ENCODE results near the gene MSI1. TPM values are rescaled to one million over a fixed set of nuclear protein-coding genes. Genes with fewer than 3 reads are reported as not detected.

MSI1 gene
- total RNA-seq (ENCODE audit: low replicate concordance): 22.0 and 71.7 TPM in 2 replicates
- long read RNA-seq: 0 reads

- peaks cover 36% of the 10 kb centered on the region for H3K27me3 Mint-ChIP-seq
- H3K4me1 Mint-ChIP-seq (ENCODE audit: unreplicated experiment): peaks cover 42% of the 10 kb centered on the region
- no peak for DNase-seq (ENCODE audit: extremely low spot score, unreplicated experiment)
- TF ChIP-seq CTCF (conservative IDR thresholded peaks at IDR 0.05): no peak
- peak within 1 kb of the TSS; percentile 84 for H3K27ac Mint-ChIP-seq
- H3K9me3 Mint-ChIP-seq: no peaks in the 10 kb centered on the region
- peak within 1 kb of the TSS; percentile 92 for H3K4me3 Mint-ChIP-seq
- H3K36me3 Mint-ChIP-seq: peaks cover 11% of the 10 kb centered on the region
Observed at GRCh38 chr12:120368789-120369602, at the start of gene MSI1. TSS of gene MSI1 (minus strand) at chr12:120369164. CDS start at chr12:120369091, 73 bp downstream.

- Mint-ChIP-seq H3K36me3 (no peaks in the 10 kb centered on the region), H3K27me3 (no peaks in the 10 kb centered on the region), H3K4me1 (ENCODE audit: unreplicated experiment) (peaks cover 12% of the 10 kb centered on the region), H3K9me3 (no peaks in the 10 kb centered on the region), H3K27ac (no peak overlapping the region), H3K4me3 (no peak overlapping the region)
- DNase-seq (ENCODE audit: extremely low spot score, unreplicated experiment): no peak
- no peak for TF ChIP-seq CTCF (conservative IDR thresholded peaks at IDR 0.05)
Observed at GRCh38 chr12:120417917-120418580, 49.1 kb upstream of the MSI1 start.

DNA sequence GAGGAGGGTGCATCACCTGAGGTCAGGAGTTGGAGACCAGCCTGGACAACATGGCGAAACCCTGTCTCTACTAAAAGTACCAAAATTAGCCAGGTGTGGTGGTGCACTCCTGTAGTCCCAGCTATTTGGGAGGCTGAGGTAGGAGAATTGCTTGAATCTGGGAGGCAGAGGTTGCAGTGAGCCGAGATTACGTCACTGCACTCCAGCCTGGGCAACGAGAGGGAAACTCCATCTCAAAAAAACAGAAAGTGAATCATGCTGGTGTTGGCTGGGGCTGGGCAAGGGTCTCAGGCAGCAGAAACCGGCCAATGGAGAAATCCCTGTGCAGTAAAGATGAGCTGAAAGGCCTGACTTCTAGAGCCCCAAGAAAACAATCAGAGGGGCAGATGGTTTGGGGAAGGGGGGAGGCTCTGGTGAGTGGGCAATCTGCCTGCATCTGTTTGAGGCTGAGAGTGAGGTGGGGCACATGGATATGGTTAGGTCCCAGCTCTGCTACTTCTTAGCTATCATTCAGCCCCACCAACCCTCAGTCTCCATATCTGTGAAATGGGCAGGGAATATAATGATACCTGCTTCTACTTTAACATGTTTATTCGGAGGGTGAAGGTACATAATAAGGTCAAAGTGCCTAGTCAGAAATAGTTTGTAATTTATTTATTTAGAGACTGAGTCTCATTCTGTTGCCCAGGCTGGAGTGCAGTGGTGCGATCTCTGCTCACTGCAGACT, 47.7 kb upstream of the MSI1 start:
- Mint-ChIP-seq H3K9me3 (no peaks in the 10 kb centered on the region), H3K27me3 (no peaks in the 10 kb centered on the region), H3K36me3 (no peaks in the 10 kb centered on the region), H3K4me1 (ENCODE audit: unreplicated experiment) (peaks cover 12% of the 10 kb centered on the region), H3K27ac (peak overlapping the region; percentile 18), H3K4me3 (no peak overlapping the region)
- DNase-seq (ENCODE audit: extremely low spot score, unreplicated experiment): no peak
- no peak for TF ChIP-seq CTCF (conservative IDR thresholded peaks at IDR 0.05)

GRCh38 chr12:120413901-120414695, 45.1 kb upstream of the MSI1 start:
- Mint-ChIP-seq H3K27me3 (no peaks in the 10 kb centered on the region), H3K9me3 (no peaks in the 10 kb centered on the region), H3K36me3 (no peaks in the 10 kb centered on the region), H3K4me1 (ENCODE audit: unreplicated experiment) (peaks cover 12% of the 10 kb centered on the region), H3K27ac (peak overlapping the region; percentile 48), H3K4me3 (no peak overlapping the region)
- TF ChIP-seq CTCF (conservative IDR thresholded peaks at IDR 0.05): no peak
- DNase-seq (ENCODE audit: extremely low spot score, unreplicated experiment): no peak

DNA sequence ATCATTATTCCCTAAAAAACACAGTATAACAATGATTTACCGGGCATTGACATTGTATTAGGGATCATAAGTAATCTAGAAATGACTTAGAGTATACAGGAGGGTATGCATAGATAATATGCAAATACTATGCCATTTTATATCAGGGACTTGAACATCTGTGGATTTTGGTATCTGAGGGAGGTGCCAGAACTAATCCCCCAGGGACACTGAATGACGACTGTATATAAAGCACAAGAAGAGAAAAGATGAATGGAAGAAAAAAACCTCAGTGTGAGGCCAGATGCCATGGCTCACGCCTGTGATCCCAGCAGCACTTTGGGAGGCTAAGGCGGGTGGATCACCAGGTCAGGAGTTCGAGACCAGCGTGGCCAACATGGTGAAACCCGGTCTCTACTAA, 43.5 kb upstream of the MSI1 start:
- Mint-ChIP-seq H3K27ac (no peak overlapping the region), H3K36me3 (no peaks in the 10 kb centered on the region), H3K27me3 (no peaks in the 10 kb centered on the region), H3K4me1 (ENCODE audit: unreplicated experiment) (peaks cover 12% of the 10 kb centered on the region), H3K9me3 (no peaks in the 10 kb centered on the region), H3K4me3 (no peak overlapping the region)
- DNase-seq (ENCODE audit: extremely low spot score, unreplicated experiment): no peak
- no peak for TF ChIP-seq CTCF (conservative IDR thresholded peaks at IDR 0.05)

Measured in type B pancreatic cell (in vitro differentiated cells).